ENCODE data around the gene S100P. TPM values are rescaled to one million over a fixed set of nuclear protein-coding genes. Genes with fewer than 3 reads are reported as not detected.
A peak's percentile ranks its signal among the peaks of the same experiment; 100 is the strongest.
"Not testable (repeated sequence)": the region's sequence is repeated elsewhere in the genome, so short reads cannot be mapped to it uniquely, and the experiment has no call there.

The S100P gene
- total RNA-seq, 4 donors from 2014 or later, result 0.94 to 9.7 TPM; not detected in 2

GRCh38 chr4:6673191-6673659 lies 20.5 kb upstream of the S100P start:
- Histone ChIP-seq H3K4me1 (peaks cover 0 to 51% (median 27%) of the 10 kb centered on the region in 3 donors), H3K4me3 (peak overlapping the region; percentile 79 to 90), H3K36me3 (peaks cover 0 to 37% of the 10 kb centered on the region in 2 donors), H3K27ac (peak overlapping the region; percentile 57 to 94 (median 89))
- TF ChIP-seq POLR2A (IDR thresholded peaks at IDR 0.05) (peak in 1 of 2 donors; percentile 17), POLR2AphosphoS5 (IDR thresholded peaks at IDR 0.05) (peak; percentile 21)
- not testable (repeated sequence) for H3K27me3 ChIP-seq, ATAC-seq, H3K9me3 ChIP-seq
- WGBS, 2 donors (ENCODE audit: low coverage in 1 of 2), result 23% methylated on average over 12 of the region's 14 CpGs; no CpG with 5 or more reads in 1 of the 2 donors

- TF ChIP-seq EP300 (IDR thresholded peaks at IDR 0.05) (no peak), POLR2A (IDR thresholded peaks at IDR 0.05) (peak; percentile 52 to 55), POLR2AphosphoS5 (IDR thresholded peaks at IDR 0.05) (peak; percentile 79)
- TF ChIP-seq, protein P1, sequence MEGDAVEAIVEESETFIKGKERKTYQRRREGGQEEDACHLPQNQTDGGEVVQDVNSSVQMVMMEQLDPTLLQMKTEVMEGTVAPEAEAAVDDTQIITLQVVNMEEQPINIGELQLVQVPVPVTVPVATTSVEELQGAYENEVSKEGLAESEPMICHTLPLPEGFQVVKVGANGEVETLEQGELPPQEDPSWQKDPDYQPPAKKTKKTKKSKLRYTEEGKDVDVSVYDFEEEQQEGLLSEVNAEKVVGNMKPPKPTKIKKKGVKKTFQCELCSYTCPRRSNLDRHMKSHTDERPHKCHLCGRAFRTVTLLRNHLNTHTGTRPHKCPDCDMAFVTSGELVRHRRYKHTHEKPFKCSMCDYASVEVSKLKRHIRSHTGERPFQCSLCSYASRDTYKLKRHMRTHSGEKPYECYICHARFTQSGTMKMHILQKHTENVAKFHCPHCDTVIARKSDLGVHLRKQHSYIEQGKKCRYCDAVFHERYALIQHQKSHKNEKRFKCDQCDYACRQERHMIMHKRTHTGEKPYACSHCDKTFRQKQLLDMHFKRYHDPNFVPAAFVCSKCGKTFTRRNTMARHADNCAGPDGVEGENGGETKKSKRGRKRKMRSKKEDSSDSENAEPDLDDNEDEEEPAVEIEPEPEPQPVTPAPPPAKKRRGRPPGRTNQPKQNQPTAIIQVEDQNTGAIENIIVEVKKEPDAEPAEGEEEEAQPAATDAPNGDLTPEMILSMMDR (IDR thresholded peaks at IDR 0.05), result peak in 2 of 4 experiments; percentile 1 to 37
- Histone ChIP-seq H3K36me3 (peaks cover 0 to 31% of the 10 kb centered on the region in 2 donors), H3K4me3 (peak overlapping the region; percentile 79 to 90), H3K27ac (peak overlapping the region; percentile 58 to 94 (median 89)), H3K4me1 (peaks cover 0 to 51% (median 27%) of the 10 kb centered on the region in 3 donors), H3K9me3 (no peaks in the 10 kb centered on the region), H3K27me3 (no peaks in the 10 kb centered on the region)
- 36% methylated on average over 4 of the region's 89 CpGs; no CpG with 5 or more reads in 1 of the 2 donors for WGBS, 2 donors (ENCODE audit: low coverage in 1 of 2)
- peak; percentile 98 for ATAC-seq
Measured at GRCh38 chr4:6673660-6674499, 19.8 kb upstream of the S100P start.

- no peak for ATAC-seq
- H3K36me3 ChIP-seq, result peaks cover 0 to 23% of the 10 kb centered on the region in 2 donors
- peak overlapping the region; percentile 79 to 90 for H3K4me3 ChIP-seq
- 16 to 30% methylated on average over 7 to 12 of the region's 40 CpGs for WGBS, 2 donors (ENCODE audit: low coverage in 1 of 2)
- H3K27me3 ChIP-seq, result no peaks in the 10 kb centered on the region
- TF ChIP-seq, protein P1 (IDR thresholded peaks at IDR 0.05), result peak in 2 of 4 experiments; percentile 4 to 32
- TF ChIP-seq POLR2A (IDR thresholded peaks at IDR 0.05), result no peak
- no peaks in the 10 kb centered on the region for H3K9me3 ChIP-seq
- H3K4me1 ChIP-seq, result peaks cover 0 to 51% (median 27%) of the 10 kb centered on the region in 3 donors
- peak overlapping the region; percentile 58 to 94 (median 89) for H3K27ac ChIP-seq
Measured at GRCh38 chr4:6674500-6675149, 19.1 kb upstream of the S100P start.

DNA sequence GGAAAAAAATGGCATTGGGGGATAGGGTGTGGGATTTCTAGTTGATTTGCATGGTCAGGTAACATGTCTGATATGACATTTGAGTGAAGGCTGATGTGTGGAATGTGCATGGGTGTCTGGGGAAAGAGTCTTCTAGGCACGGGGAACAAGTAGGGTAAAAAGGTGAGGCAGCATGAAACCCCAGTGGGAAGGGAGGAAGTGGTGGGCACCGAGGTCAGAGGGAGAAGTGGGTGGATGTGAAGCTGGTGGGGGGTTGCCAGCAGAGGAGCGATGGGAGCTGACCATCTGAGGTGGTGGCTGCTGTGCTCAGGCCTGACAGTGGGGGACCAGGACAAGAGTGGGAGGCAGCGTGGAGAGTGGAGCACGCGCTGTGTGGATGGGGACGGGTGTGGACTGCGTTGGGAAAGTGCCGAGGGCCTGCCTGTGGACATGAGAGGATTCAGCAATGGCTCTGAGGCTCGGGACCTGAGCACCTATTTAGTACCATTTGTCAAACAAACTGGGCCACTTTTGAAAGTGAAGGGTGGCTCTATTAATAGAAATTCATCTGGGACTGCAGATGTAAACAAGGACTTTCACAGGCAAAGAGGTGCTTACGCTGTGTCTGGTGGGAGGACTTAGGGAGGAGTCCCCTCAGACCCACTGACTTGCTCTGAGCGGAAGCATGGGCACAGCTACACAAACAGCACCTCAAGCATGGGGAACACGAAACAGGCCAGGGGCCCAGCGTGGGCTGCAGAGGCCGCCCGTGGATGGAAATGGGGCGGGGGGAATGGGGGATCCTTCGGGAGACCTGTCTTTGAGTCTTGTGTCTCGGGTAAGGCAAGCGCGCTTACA lies 16.7 kb upstream of the S100P start:
- Histone ChIP-seq H3K27me3 (no peaks in the 10 kb centered on the region), H3K4me1 (peaks cover 0 to 51% (median 27%) of the 10 kb centered on the region in 3 donors), H3K36me3 (peaks cover 0 to 19% of the 10 kb centered on the region in 2 donors), H3K27ac (peak overlapping the region in 1 of 4 donors; percentile 94), H3K4me3 (peak overlapping the region in 1 of 2 donors; percentile 13), H3K9me3 (peaks cover 0 to 5% (median 0%) of the 10 kb centered on the region in 3 donors)
- ATAC-seq, result no peak
- peak; percentile 47 for TF ChIP-seq POLR2AphosphoS5 (IDR thresholded peaks at IDR 0.05)
- TF ChIP-seq, protein P1 (IDR thresholded peaks at IDR 0.05), result no peak
- WGBS, 2 donors (ENCODE audit: low coverage in 1 of 2), result 74 to 79% methylated on average over 10 to 16 of the region's 21 CpGs

Measured in gastroesophageal sphincter (tissue), 4 donors.